Stimulated activated CD8-positive, alpha-beta memory T cell treated with anti-CD3 and anti-CD28 coated beads, Interleukin-15, amount 100 ng/mL, for 4 hours (primary cell): ENCODE results near the gene LRRC45.

Source experiments
- DNase-seq, 2 donors: peaks; one replicate each; pipeline ENCODE4 v3.0.0-alpha.2; 2020; ENCODE audit warnings: low read depth in 2 of 2

LRRC45 gene

DNA sequence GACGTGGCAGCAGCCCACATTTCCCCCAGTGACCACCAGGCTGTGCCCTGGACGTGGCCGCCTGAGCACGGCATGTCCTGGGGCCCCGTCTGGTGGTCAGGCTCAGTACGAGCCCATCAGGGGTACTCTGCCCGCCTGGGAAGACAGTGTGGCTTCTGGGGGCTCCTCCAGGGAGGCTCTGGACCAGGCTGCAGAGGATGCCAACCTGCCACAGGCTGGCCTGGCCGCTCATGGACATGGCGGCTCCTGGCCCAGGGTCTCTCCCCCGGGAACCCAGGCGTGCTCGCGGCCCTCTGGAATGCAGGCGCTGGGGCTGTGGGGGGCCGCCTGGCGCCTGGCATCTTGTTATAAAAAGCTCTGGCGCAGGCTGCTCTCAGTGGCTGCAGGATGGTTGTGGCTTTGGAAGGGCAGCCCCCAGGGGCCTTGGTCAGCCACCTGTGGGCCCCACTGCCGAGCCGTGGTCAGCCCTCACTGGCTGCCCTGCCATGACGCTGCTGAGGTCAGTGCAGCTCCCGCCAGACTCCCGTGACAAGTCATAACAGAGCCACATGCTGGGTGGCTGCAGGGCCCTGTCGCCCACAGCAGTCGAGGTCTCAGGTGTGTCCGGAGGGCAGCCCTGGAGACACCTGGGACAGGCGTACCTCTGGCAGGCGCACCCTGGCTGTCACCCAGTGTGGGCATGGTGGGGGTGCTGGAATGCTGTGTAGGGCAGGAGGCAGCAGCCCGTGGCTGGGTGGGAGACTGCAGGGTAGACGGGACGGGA, 15.4 kb upstream of the LRRC45 start:
- no peak for DNase-seq

DNA sequence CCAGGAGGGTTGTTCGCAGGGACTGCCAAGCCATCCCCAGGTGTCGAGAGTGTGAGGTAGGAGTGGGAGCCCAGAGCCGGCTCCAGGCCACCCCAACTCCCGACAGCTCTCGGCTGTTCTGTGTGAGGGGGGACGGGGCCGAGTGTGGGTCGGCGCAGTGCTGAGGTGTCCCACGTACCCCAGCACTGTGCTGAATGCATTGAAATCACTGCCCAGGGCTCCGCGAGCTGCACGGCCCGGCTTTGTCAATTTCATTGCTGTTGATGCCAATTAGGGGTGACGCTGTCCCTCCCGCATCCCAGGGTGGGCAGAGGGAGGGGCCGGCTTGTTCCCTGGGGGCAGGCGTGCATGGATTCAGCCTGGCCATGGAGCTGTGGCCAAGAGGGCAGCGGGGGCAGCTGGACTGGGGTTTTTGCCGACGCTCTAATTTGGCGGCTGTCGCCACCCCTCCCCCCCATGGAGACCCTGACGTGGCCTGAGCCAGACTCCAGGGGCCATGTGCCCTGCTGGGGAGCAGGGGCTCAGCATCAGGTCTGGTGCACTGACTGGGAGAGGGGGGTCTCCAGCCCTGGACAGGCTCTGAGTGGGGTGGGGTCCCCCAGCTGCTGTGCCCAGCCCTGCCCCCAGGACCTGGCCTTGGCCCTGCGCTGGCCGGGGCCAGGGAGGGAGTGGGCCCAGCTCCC, 14.7 kb upstream of the LRRC45 start:
- DNase-seq: no peak

DNA sequence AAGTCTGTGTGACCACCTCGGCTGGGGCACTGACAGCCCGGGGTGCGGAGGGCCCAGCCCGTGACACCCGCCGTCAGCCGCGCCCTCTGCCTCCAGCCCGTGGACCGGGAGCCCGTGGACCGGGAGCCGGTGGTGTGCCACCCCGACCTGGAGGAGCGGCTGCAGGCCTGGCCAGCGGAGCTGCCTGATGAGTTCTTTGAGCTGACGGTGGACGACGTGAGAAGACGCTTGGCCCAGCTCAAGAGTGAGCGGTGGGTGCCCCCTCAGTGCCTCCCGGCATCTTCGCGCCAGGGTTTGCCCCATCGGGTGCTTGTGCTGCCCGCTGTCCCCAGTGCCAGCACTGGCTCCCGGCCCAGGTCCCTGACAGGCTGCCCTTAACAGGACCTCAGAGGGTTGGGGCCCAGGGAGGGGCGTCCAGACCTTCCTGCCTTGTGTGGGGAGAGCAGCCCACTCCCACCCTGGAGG, 14.1 kb upstream of the LRRC45 start:
- no peak for DNase-seq

DNA sequence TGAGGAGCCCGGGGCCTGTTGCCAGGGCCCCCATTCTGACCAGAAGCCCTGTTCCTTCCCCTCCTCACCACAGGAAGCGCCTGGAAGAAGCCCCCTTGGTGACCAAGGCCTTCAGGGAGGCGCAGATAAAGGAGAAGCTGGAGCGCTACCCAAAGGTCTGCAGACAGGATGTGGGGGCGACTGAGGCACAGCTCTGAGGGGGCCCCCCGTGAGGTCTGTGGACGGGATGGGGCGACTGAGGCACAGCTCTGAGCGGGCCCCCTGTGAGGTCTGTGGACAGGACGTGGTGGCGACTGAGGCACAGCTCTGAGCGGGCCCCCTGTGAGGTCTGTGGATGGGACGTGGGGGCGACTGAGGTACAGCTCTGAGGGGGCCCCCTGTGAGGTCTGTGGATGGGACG, 13.7 kb upstream of the LRRC45 start:
- DNase-seq: no peak

DNA sequence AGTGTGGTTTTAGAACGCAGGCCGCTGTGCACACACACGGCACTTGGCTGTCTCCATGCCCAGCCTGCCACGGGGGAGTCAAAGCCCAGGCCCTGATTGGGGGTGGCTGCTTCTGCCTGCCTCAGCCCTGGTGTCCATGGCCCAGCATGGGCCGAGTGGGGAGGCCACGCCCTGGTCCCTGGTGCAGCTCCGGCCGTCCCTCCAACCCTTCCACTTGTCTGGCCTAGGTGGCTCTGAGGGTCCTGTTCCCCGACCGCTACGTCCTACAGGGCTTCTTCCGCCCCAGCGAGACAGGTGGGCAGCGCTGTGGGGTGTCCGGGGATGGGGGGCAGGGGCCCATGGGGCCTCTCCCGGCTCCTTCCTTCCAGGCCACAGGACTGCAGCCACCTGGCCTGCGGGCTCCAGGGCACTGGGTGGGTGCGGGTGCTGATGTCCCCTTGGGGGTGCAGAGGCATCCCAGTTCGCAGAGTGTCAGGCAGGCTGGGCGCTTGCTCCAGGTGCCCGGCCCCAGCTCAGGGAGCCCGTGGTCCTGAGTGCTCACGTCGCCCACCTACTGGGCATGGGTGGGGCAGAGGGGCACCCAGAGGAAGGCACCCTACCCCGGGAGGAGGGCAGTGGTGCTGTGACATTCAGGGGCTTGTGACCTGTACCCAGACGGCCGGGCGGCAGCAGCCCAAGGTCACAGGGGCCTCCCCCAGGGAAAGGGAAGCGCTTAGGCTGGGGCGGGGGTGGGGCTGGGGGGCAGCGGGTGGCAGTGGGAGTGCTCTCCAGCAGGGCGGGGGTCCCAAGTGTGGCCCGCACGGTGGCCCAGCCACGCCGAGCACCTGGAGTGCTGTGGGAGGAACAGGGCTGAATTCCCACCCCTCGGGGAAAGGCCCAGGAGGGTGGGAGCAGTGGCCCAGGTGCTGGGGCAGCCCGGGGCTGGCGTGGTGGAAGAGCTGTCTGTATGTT, 12.3 kb upstream of the LRRC45 start:
- no peak for DNase-seq

DNA sequence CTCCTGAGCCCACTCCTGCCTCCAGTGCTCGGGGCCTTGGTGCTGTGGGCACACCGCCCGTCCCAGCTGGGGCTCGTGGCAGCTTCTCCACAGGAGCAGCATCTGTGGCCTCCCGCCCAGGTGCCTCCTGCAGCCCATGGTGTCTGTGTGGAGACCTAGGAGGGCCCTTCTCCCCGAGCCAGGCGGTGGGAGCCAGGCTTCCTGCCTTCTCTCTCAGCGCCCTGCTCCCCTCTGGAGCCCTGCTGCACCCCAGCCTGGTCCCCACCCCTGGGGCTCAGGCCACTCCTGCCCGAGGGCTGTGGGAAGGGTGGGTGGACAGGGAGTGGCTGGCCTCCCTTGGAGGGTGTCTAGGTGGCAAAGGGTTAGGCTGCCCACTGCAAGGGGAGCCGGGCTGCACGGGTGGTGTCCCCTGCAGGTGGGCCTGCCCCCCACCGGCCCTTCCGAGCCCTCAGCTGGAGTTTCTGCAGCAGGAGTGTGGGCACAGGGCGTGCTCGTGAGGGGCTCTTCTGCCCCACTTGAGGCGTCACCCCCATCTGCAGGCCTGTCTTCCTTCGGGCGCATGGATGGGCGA, 11.4 kb upstream of the LRRC45 start:
- no peak for DNase-seq

DNA sequence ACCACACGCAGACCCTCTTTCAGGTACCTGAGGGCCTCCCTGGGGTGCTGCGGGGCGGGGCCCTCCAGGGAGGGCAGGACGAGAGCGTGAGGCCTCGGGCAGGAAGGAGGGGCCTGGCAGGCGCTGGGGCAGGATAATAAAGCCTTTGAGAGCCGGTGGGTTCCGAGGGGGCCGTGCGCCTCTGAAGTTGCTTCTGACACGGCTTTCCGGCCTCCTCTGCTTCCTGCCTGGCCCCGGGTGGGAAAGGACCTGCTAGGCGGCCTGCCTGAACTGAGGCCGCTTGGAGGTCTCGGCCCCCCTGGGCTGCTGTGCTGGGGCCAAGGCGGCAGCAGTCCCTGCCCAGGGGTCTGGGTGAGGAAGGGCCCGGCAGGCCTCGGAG, 10.9 kb upstream of the LRRC45 start:
- no peak for DNase-seq

DNA sequence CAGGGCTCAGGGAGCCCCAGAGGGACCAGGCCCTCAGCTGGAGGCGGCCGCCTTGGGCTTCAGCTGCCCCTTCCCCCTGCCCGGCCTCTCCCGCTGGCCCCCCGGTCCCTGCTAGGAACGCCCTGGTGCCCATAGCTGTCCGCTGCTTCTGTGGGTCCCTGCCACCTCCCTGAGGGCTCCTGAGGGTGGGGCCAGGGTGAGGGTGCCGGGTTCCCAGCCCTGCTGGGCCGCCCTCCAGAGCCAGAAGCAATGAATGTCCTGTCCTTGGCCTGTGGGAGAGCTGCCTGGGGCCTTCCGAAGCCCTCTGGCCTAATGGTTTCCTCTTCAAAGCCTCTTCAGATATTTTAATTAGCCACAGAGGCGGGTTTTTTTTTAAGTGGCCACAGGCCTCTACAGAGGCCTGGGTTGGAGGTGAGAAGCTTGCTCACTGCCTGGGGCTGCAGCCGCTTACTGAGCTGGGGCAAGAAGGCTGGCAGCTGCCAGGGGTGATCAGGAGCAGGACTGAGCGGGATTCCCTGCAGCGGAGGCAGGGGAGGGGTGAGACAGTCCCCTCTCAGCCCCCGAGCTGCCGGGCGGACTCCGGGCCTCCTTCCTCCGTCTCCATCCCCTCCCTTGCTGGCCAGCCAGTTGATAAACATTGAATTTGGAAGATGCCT, 10.3 kb upstream of the LRRC45 start:
- DNase-seq: no peak

DNA sequence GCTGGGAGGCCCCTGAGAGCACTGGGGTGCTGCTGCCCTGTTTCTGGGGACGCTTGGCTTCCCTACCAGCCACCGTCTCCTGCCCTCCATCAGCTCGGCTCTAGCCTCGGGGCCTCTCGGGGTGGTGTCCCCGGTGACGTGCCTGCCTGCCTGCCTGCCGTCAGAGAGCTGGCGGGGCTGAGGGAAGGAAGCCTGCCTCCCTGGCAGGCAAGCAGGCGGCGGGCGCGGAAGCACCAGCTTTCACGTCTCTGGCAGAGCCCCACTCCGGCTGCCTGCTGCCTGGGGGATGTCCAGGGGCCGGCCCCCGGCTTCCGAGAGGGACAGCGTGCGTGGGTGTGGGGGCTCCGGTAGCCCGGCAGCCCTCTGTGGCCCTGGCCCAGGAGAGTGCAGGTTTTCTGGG, 9.8 kb upstream of the LRRC45 start:
- DNase-seq: no peak

DNA sequence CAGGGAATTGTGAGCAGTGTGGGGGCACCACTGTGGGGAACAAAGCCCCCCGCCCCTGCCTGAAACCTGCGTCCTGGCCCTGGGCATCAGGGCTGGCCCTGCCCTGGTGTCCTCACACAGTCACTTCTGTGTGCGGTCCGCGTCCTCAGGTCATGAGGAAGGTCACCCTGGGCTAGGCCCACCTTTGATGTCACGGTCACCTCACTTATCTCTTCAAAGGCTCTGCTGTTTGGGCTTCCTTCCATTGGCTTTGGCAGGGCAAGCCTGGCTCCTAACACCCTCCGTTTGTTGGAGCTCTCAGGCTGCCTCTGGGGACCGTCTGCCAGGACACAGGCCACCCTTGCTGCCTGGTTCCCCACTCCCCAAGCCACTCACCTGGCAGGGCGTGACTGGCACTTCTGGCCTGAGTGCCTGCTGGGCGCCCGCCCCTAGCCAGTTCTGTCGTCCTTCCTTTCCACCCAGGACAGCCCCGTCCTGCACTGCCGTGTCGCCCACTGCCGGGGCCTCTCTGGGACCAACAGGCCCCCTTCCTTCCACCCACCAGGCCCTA, 9.3 kb upstream of the LRRC45 start:
- DNase-seq: no peak

DNA sequence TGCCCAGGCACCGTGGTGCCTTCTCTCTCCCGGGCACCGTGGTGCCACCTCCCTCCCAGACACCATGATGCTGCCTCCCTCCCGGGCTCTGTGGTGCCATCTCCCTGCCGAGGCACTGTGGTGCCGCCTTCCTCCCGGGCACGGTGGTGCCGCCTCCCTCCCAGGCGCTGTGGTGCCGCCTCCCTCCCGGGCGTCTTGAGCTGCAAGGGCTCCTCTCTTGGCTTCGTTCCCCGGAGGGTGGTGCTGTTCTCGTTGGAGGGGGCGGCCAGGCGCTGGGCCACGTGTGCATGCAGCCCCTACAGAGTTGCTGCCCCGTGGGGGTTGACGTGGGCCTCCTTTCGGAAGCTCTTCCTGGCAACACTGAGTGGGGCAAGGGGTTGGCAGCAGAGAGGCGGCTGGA, 8.7 kb upstream of the LRRC45 start:
- DNase-seq: no peak

DNA sequence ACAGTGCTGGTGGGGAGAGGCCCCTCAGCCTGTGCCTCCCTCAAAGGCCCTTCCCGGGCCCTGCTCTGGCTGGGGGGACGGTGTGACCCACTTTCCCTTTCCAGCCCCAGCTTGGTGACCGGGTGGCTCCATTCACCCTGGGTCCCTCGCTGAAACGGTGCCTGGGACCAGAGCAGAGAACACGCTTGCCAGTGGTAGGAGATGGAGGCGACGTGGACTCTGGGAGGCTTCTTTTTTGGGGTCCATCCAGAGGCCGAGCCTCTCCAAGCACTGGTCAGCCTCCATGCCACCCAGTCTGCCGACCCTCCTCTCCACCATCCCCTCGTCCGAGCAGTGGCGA, 8.2 kb upstream of the LRRC45 start:
- DNase-seq: no peak

DNA sequence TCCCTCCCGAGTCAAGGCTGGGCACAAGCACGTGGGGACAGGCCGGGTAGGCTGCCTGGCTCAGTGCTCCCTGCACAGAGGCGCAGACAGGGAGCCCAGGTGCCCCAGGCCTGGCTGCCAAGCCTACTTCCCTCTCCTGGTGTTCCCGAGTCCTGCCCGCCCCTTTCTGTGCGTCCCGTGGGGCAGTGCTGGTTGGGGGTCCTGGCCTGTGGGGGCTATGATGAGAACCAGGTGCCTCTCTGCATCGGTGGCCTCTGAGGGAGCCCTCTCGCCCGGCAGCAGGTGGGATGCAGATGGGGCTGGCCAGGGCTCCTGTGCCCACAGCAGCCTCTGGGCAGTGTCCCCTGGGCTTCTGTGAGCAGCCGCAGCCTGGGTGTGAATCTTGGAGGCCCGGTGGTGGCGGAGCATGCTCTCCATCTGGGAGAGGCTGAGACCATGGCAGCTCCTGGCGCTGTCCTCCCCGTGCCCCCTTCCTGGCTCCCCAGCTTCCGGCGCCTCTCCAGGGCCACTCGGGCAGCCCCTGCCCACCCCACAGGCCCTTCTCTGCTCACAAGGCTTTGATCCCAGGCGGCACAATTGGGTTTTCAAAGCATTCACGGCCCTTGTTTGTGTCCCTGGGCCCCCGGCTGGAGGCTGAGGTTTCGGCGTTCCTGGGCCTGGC, 7.7 kb upstream of the LRRC45 start:
- DNase-seq: no peak

DNA sequence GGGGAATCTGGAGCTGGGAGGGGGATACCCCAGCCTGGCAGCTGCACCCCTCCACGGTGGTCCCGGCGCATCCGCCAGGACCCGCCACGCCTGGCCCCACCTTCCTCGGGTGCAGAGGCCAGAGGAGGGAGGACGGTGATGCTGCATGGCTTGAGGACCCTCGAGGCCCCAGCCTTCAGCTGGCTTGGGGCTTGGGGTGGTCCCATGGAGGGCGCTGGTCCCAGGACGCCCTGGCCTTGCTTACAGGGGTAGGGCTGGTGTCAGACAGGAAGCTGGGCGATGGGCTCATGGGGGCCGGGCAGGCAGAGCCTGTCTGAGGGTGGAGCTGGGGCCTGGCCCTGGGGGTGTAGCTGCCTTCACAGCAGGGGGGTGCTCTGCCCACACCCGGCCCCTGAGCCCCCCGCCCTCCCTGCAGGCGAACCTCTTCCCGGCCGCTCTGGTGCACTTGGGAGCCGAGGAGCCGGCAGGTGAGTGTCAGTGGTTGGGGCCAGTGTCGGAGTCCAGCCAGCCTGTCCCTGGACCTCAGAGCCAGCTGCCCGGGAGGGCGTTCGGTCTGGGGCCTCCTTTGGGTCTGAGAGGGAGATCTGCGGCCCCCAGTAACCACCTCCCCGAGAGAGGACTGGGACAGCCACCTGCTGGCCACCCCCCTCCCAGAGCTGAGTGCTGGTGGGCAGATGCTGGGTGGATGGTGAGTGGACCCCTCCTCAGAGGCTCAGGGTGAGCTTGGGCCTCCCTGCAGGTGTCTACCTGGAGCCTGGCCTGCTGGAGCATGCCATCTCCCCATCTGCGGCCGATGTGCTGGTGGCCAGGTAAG, 6.8 kb upstream of the LRRC45 start:
- no peak for DNase-seq

DNA sequence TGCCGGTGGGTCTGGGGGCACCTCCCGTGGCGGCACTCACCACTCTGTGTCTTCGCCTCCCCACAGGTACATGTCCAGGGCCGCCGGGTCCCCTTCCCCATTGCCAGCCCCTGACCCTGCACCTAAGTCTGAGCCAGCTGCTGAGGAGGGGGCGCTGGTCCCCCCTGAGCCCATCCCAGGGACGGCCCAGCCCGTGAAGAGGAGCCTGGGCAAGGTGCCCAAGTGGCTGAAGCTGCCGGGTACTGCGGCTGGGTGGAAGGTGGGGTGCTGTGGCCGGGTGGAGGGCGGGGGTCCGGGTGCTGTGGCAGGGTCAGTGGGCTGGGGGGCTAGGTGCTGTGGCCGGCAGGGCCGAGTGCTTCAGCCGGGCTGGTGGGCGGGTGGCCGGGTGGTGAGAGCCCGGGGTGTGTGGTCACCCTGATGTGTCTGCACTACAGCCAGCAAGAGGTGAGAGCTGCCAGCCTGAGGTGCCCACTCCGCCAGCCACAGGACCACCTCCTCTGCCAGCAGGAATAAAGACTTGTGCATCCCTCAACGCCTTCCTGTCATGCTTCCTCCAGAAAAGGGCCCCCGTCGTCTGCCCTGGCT, 6.1 kb upstream of the LRRC45 start:
- DNase-seq: no peak

DNA sequence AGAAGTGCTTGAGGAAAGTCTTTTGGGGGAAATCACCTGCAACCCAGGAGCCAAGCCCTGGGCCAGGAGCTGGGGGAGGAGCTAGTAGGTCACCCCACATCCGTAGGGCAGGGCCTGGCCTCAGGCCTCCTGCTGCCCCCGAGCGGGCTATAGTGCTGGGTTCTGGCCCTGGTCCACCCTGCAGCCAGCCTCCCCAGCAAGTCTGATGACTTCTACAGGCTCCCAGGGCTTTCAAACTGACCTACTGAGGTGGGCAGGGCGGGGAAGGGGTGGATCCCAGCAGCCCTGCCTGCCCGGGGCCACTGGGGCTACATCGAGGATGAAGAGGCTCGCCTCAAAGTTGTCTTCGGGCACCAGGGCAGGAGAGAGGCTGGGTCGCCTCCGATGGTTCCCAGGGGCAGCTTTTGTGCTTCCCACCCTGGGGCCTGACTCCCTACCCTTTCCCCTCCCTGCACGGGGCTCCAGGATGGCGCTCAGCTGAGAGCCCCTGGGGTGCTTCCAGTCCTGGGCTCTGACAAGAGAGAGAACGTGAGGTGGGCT, 5.4 kb upstream of the LRRC45 start:
- DNase-seq: no peak

DNA sequence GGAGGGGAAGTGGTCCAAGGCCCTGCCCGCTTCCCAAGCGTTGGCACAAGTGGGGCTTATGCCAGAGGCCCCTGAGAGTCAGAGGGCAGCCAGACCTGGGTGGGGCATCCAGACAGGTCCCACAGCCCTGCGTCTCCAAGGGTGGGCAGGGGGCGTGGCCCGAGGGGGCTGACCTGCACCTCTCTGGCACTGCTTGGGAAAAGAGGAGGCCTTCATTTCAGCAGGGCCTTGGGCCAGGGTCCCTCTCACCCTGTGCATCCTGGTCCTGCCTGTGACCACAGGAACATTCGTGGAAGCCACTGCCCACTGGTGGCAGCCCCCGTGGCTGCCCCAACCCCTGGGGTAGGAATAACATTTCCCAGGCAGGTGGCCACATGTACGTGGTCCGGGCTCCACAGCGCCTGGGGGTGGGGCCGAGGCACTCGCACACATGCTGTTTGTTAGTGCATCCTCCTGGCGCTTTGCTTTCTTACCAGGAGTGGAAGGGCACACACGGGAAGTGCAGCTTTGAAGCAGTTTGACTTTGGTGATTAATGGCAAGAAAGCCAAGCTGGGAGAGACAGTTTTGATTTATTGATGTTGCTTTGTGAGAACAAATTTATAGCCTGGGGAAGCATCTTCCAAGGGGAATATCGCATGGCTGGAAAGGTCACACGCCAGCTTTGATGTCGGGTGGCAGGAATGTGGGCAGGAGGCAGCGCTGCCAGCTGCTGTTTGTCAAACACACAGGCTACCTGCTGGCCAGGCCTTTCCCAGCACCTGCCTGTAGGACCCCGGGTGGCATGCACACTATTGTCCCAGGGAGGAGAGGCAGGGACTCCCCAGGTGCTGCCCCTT, 4.7 kb upstream of the LRRC45 start:
- no peak for DNase-seq

DNA sequence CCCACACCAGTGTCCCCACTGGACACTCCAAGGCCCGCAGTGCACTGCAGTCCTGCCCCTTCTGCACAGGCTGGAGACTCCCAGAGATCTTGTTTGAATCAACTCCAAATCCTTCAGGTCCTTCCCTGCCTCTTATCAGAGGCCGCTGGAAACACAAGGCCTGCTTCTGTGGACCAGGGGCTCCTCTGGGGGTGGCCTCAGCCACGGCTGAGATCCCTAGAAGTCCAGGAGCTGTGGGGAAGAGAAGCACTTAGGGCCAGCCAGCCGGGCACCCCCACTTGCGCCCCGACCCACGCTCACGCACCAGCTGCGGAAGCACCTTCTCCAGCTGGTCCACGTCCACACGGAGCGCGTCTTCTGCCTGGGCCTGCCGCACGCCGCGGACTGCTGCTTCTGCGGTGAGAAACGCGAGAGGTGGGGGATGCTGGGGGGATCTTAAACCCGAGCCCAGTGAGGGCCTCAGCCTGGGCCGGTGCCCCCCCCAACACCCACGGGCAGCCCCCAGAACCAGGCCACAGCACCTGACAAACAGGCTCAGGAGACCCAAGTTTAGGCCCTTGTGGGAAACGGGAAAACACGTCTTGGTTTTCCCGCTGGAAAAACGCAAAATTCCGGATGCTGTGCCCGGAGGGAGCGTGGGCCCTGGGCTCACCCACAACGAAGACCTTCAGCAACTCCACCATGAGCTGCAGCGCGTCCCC, 4.0 kb upstream of the LRRC45 start:
- DNase-seq: no peak
